Mucosa of descending colon (tissue), 3 donors: Measurements from ENCODE around the gene CEP68. TPM values are rescaled to one million over a fixed set of nuclear protein-coding genes. Genes with fewer than 3 reads are reported as not detected.
"Not testable (repeated sequence)": the region's sequence is repeated elsewhere in the genome, so short reads cannot be mapped to it uniquely, and the experiment has no call there.

Experiments
- ATAC-seq: fragments of 200-7000 bp; cut with Tn5 transposase; one replicate; pipeline ENCODE4 v1.9.1; 2020; ENCODE audit warnings: mild to moderate bottlenecking, moderate library complexity
- DNase-seq, 3 donors: peaks; one replicate each; pipeline ENCODE4 v3.0.0-alpha.2; 2020
- H3K36me3 ChIP-seq: fragments of 200-600 bp; one replicate; pipeline ENCODE4 v1.8.0; 2021; ENCODE audit warnings: low read depth, mild to moderate bottlenecking
- H3K4me1 ChIP-seq: fragments of 200-600 bp; one replicate; pipeline ENCODE4 v1.8.0; 2021; ENCODE audit warnings: low read depth, mild to moderate bottlenecking
- H3K4me3 ChIP-seq: fragments of 200-600 bp; one replicate; pipeline ENCODE4 v1.8.0; 2021; ENCODE audit warnings: mild to moderate bottlenecking
- H3K9me3 ChIP-seq: fragments of 200-600 bp; one replicate; pipeline ENCODE4 v1.8.0; 2021; ENCODE audit warnings: mild to moderate bottlenecking
- CTCF ChIP-seq: fragments of 200-600 bp; IDR thresholded peaks from one replicate; pipeline ENCODE4 v1.8.0; 2022; ENCODE audit warnings: antibody characterized with exemption, mild to moderate bottlenecking
- intact Hi-C, 2 donors: fragments of 100-400 bp; cut with DNase I in 1 of 2; cut with micrococcal nuclease in 1 of 2; formaldehyde crosslinking; loops; one replicate each; pipeline versions ENCODE4 v1.11.0 to v1.11.1; 2022; cut with DNase I, micrococcal nuclease
- total RNA-seq, 3 donors: library from RNA; stranded (reverse); fragmentation: NEBNext Ultra II Directional in 2 of 3; extraction: Animal tissue kit (Norgen Biotek cat#: 25700) in 2 of 3; gene quantifications; one replicate each; pipeline versions ENCODE4 v1.2.1 to v1.2.4, GENCODE V29; 2021 to 2023
- donor health status: DM: no; HTN: no; CAD: no; lungs with moderate emphysema.
- donor health status: DM: no; HTN: no; CAD: no.
- donor health status: DM: no; HTN: yes; CAD: no.

Gene CEP68
- total RNA-seq, 3 donors from 2014 or later = 8.9 to 30.9 (median 13.2) TPM

GRCh38 chr2:65122313-65122712 lies 66.1 kb downstream of the CEP68 start:
- TF ChIP-seq CTCF = no peak
- H3K36me3 ChIP-seq = no peaks in the 10 kb centered on the region
- intact Hi-C loops = no loop called here
- ATAC-seq (no peak), DNase-seq (no peak)
- no peak overlapping the region for H3K4me3 ChIP-seq
- H3K4me1 ChIP-seq = peaks cover 64% of the 10 kb centered on the region
- H3K9me3 ChIP-seq = no peaks in the 10 kb centered on the region

- ATAC-seq, H3K4me3 ChIP-seq, intact Hi-C loops, H3K9me3 ChIP-seq, H3K36me3 ChIP-seq: not testable (repeated sequence)
- H3K4me1 ChIP-seq = peaks cover 59% of the 10 kb centered on the region
- peak; percentile 39 to 61 (median 44) for DNase-seq
Measured at GRCh38 chr2:65125457-65125856, 69.2 kb downstream of the CEP68 start.

GRCh38 chr2:65128297-65129190 lies 72.3 kb downstream of the CEP68 start:
- peaks cover 3% of the 10 kb centered on the region for H3K36me3 ChIP-seq
- H3K4me3 ChIP-seq = peak overlapping the region; percentile 67
- intact Hi-C loops = no loop called here
- H3K4me1 ChIP-seq = peaks cover 49% of the 10 kb centered on the region
- ATAC-seq (no peak), DNase-seq (peak in 1 of 3 donors; percentile 57)
- no peaks in the 10 kb centered on the region for H3K9me3 ChIP-seq
- no peak for TF ChIP-seq CTCF

GRCh38 chr2:65129286-65129825 lies 73.1 kb downstream of the CEP68 start:
- Histone ChIP-seq H3K4me3 (peak overlapping the region; percentile 67), H3K4me1 (peaks cover 41% of the 10 kb centered on the region), H3K9me3 (no peaks in the 10 kb centered on the region), H3K36me3 (peaks cover 3% of the 10 kb centered on the region)
- TF ChIP-seq CTCF = no peak
- ATAC-seq = peak; percentile 22
- DNase-seq = peak in 2 of 3 donors; percentile 64 to 82
- intact Hi-C loops = no loop called here

- peak; percentile 94 for ATAC-seq
- peaks cover 38% of the 10 kb centered on the region for H3K4me1 ChIP-seq
- H3K9me3 ChIP-seq = no peaks in the 10 kb centered on the region
- intact Hi-C loops = no loop called here
- TF ChIP-seq CTCF = peak; percentile 53
- DNase-seq = peak; percentile 99 to 100 (median 100)
- H3K4me3 ChIP-seq = peak within 1 kb of the TSS; percentile 67
- H3K36me3 ChIP-seq = peaks cover 3% of the 10 kb centered on the region
Measured at GRCh38 chr2:65129826-65130663, 73.8 kb downstream of the CEP68 start, which contains the start of gene RAB1A. Gene RAB1A (minus strand): TSS chr2:65130106. CDS start chr2:65129915, 191 bp downstream.
